ENCODE measurements around the gene RNF19B. TPM values are rescaled to one million over a fixed set of nuclear protein-coding genes. Genes with fewer than 3 reads are reported as not detected.

The RNF19B gene
- total and polyA plus RNA-seq, 2 of the 8 experiments (the other 6 are each of a cell fraction or from before 2014, with no cell fraction given): 9.2 to 11.2 TPM

- TF ChIP-seq CHD7 (IDR thresholded peaks at IDR 0.05; ENCODE audit: insufficient replicate concordance, low read length) (no peak), USF2 (IDR thresholded peaks at IDR 0.05; ENCODE audit: low read length) (no peak), RNF2 (IDR thresholded peaks at IDR 0.05; ENCODE audit: borderline replicate concordance, low read depth, low read length, missing control alignments, poor library complexity, severe bottlenecking) (no peak), JUND (IDR thresholded peaks at IDR 0.05; ENCODE audit: low read length) (no peak), CHD1 (IDR thresholded peaks at IDR 0.05; ENCODE audit: low read depth, low read length) (no peak), RBBP5 (IDR thresholded peaks at IDR 0.05; ENCODE audit: borderline replicate concordance, low read depth, low read length) (no peak), NRF1 (IDR thresholded peaks at IDR 0.05; ENCODE audit: low read depth, low read length) (no peak), ASH2L (IDR thresholded peaks at IDR 0.05; ENCODE audit: low read length) (no peak)
Observed at GRCh38 chr1:32895325-32896215, 69.0 kb downstream of the RNF19B start (continued).
